Caco-2 (cell line): ENCODE data around the gene TRUB1. TPM values are rescaled to one million over a fixed set of nuclear protein-coding genes. Genes with fewer than 3 reads are reported as not detected.

ENCODE experiments used
- BruUV-seq: library from RNA; stranded (reverse); fragments of 400-500 nt; replicated peaks from 2 replicates; lab custom pipeline; 2021; lab: Mats Ljungman, UMichigan
- CTCF ChIA-PET: fragments of 300-600 bp; sonication (Branson Sonifier 250); formaldehyde crosslinking; loops from one replicate; lab custom pipeline; 2022; ENCODE audit warnings: antibody characterized with exemption; lab: Charles Lee
- POLR2A ChIA-PET: fragments of 300-600 bp; sonication (Branson Sonifier 250); formaldehyde crosslinking; loops from one replicate; lab custom pipeline; 2022; ENCODE audit warnings: antibody characterized with exemption; lab: Charles Lee
- DNase-seq, 2 experiments: peaks; one replicate each; pipeline versions ENCODE4 v3.0.0 to v3.0.0-alpha.2; 2020 to 2022
- H3K27me3 ChIP-seq: replicated peaks from 2 replicates; pipeline ENCODE4 v1.6.0; 2011; ENCODE audit warnings: low read length; ENCODE audit not compliant: control insufficient read depth, insufficient read depth
- H3K36me3 ChIP-seq: 2 replicates; pipeline ENCODE4 v1.5.1; 2011; ENCODE audit warnings: low read length; ENCODE audit not compliant: control insufficient read depth, insufficient read depth
- H3K4me1 ChIP-seq: fragments of 250-450 bp; sonication (Bioruptor Pico); 2 replicates; pipeline ENCODE4 v1.5.1; 2020; ENCODE audit warnings: mild to moderate bottlenecking
- H3K4me3 ChIP-seq: 2 replicates; pipeline ENCODE4 v1.5.1; 2011; ENCODE audit warnings: low read depth, mild to moderate bottlenecking, control low read depth, low read length
- H3K9me3 ChIP-seq: fragments of 250-450 bp; sonication (Bioruptor Pico); 2 replicates; pipeline ENCODE4 v1.5.1; 2020; ENCODE audit warnings: mild to moderate bottlenecking, moderate library complexity
- H3K27ac Mint-ChIP-seq: one replicate; pipeline ENCODE4 v1.8.0; 2022; ENCODE audit warnings: mixed read lengths; ENCODE audit not compliant: unreplicated experiment
- H3K27me3 Mint-ChIP-seq: one replicate; pipeline ENCODE4 v1.8.0; 2022; ENCODE audit warnings: mixed read lengths; ENCODE audit not compliant: insufficient read depth, unreplicated experiment
- H3K36me3 Mint-ChIP-seq: one replicate; pipeline ENCODE4 v1.8.0; 2022; ENCODE audit warnings: mild to moderate bottlenecking, mixed read lengths; ENCODE audit not compliant: insufficient read depth, unreplicated experiment
- H3K4me1 Mint-ChIP-seq: one replicate; pipeline ENCODE4 v1.8.0; 2022; ENCODE audit warnings: low read depth, mixed read lengths; ENCODE audit not compliant: unreplicated experiment
- H3K4me3 Mint-ChIP-seq: one replicate; pipeline ENCODE4 v1.8.0; 2022; ENCODE audit warnings: mild to moderate bottlenecking, moderate library complexity, mixed read lengths; ENCODE audit not compliant: unreplicated experiment
- H3K9me3 Mint-ChIP-seq: one replicate; pipeline ENCODE4 v1.8.0; 2022; ENCODE audit warnings: mixed read lengths; ENCODE audit not compliant: unreplicated experiment
- intact Hi-C: fragments of 100-400 bp; cut with micrococcal nuclease; formaldehyde crosslinking; loops from one replicate; pipeline ENCODE4 v1.10.0; 2022; ENCODE audit not compliant: unreplicated experiment
- total RNA-seq: library from RNA; stranded (reverse); gene quantifications from 2 replicates; pipeline ENCODE4 v1.2.3, GENCODE V29; 2022
- TF ChIP-seq, protein P1 (sequence below), 2 experiments: fragments of 200-600 bp in 1 of 2; IDR thresholded peaks; 1 replicate in 1 of 2; 2 replicates in 1 of 2; pipeline versions ENCODE4 v1.5.1 to v1.8.0; 2011 to 2022; ENCODE audit warnings: antibody characterized with exemption in 1 of 2, control low read depth in 1 of 2, inconsistent platforms in 1 of 2, low read depth in 1 of 2, low read length in 1 of 2, mild to moderate bottlenecking in 1 of 2, moderate library complexity in 1 of 2; ENCODE audit not compliant: insufficient read depth in 1 of 2, severe bottlenecking in 1 of 2, unreplicated experiment in 1 of 2

The TRUB1 gene
- total RNA-seq, 1 experiment from 2014 or later, result 22.0 TPM

DNA sequence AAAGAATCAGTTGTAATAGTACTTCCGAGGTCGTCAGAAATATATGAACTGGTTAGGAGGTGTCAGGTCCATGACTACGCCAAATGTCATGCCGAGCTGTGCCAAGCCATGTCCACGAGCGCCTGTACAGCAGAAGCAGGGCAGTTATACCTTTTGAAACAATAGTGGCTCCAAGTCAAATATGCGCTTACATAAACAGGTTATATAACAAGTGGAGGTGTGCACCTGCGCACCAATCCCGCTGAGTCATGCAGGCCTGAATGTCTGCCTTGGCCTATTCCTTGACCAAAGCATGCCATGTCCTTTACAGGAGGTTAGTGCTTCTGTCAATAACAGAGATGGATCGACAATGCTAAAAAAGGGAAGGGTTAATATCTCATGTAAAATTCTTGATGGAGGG is 21.3 kb upstream of the TRUB1 start:
- intact Hi-C loops, result no loop called here
- H3K9me3 ChIP-seq, result no peaks in the 10 kb centered on the region
- BruUV-seq, result no TSS peak
- ChIA-PET POLR2A (no interaction called here), CTCF (no interaction called here)
- peaks cover 13% of the 10 kb centered on the region for H3K4me1 Mint-ChIP-seq
- no peaks in the 10 kb centered on the region for H3K27me3 ChIP-seq
- no peak overlapping the region for H3K27ac Mint-ChIP-seq
- TF ChIP-seq, protein P1, sequence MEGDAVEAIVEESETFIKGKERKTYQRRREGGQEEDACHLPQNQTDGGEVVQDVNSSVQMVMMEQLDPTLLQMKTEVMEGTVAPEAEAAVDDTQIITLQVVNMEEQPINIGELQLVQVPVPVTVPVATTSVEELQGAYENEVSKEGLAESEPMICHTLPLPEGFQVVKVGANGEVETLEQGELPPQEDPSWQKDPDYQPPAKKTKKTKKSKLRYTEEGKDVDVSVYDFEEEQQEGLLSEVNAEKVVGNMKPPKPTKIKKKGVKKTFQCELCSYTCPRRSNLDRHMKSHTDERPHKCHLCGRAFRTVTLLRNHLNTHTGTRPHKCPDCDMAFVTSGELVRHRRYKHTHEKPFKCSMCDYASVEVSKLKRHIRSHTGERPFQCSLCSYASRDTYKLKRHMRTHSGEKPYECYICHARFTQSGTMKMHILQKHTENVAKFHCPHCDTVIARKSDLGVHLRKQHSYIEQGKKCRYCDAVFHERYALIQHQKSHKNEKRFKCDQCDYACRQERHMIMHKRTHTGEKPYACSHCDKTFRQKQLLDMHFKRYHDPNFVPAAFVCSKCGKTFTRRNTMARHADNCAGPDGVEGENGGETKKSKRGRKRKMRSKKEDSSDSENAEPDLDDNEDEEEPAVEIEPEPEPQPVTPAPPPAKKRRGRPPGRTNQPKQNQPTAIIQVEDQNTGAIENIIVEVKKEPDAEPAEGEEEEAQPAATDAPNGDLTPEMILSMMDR (IDR thresholded peaks at IDR 0.05; ENCODE audit: insufficient read depth in 1 of 2, low read depth in 1 of 2, low read length in 1 of 2, severe bottlenecking in 1 of 2, unreplicated experiment in 1 of 2), result no peak
- no peaks in the 10 kb centered on the region for H3K27me3 Mint-ChIP-seq
- DNase-seq, result no peak
- H3K4me1 ChIP-seq, result no peaks in the 10 kb centered on the region
- H3K36me3 ChIP-seq, result no peaks in the 10 kb centered on the region
- no peaks in the 10 kb centered on the region for H3K36me3 Mint-ChIP-seq
- H3K9me3 Mint-ChIP-seq, result no peaks in the 10 kb centered on the region
- no peak overlapping the region for H3K4me3 Mint-ChIP-seq
- no peak overlapping the region for H3K4me3 ChIP-seq

DNA sequence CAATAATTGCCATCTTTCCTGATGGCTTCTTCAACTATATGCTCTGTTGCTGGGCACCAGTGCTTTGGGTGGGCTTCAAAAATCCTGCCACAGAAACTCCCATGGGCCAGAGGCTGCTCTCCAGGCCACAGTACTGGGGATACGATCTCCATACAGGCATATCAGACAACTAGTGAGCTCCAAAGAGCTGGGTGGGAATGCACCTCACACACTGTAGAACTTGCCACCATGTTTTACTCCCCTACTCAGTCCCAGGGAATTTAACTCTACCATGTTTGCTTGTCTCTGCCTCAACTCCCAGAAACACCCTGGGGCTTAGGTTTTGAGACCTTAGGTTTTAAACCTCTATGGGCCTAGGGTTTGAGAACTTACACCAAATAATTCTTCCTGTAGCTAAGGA is 20.5 kb upstream of the TRUB1 start:
- BruUV-seq, result no TSS peak
- CTCF ChIA-PET, result no interaction called here
- no peaks in the 10 kb centered on the region for H3K27me3 ChIP-seq
- no peaks in the 10 kb centered on the region for H3K4me1 ChIP-seq
- Mint-ChIP-seq H3K27ac (no peak overlapping the region), H3K4me3 (no peak overlapping the region), H3K4me1 (peaks cover 7% of the 10 kb centered on the region), H3K9me3 (no peaks in the 10 kb centered on the region), H3K27me3 (no peaks in the 10 kb centered on the region), H3K36me3 (no peaks in the 10 kb centered on the region)
- no peak overlapping the region for H3K4me3 ChIP-seq
- POLR2A ChIA-PET, result no interaction called here
- TF ChIP-seq, protein P1 (IDR thresholded peaks at IDR 0.05; ENCODE audit: insufficient read depth in 1 of 2, low read depth in 1 of 2, low read length in 1 of 2, severe bottlenecking in 1 of 2, unreplicated experiment in 1 of 2), result no peak
- intact Hi-C loops, result no loop called here
- no peaks in the 10 kb centered on the region for H3K9me3 ChIP-seq
- DNase-seq, result no peak
- H3K36me3 ChIP-seq, result no peaks in the 10 kb centered on the region

DNA sequence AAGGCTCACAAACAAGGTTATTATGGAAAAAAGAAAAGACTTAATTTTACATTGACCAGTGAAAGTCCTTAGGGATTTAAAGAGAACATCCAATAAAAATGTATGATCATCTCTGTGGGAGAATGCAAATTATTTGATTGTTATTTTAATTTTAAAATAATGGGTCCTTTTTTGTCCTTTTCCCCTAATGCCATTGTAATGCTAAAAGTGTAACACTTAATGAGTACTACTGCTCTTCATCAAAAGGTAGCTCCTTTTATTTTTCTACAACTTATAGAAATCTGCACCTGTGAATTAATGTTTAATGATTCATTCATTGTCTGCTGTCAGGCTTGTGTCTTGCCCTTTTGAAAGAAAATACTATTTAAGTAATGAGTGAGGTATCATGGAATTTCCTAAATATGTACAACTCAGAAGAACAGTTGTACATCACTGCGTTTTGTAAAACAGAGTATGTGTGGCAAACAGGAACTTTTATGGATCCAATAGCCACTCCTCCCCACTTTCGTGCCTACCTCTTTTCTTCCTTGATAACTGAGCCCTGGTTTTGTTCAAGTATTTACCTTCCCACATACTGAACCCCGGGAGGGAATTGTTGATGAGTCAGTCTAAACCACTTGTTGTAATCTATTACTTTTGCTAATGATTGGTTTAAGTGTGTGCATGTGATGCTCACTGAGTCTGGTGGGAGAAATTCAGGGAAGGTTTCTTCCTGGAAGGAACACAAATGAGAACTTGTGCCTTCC is 19.9 kb upstream of the TRUB1 start:
- Mint-ChIP-seq H3K9me3 (no peaks in the 10 kb centered on the region), H3K27ac (no peak overlapping the region), H3K4me3 (no peak overlapping the region), H3K4me1 (peaks cover 7% of the 10 kb centered on the region), H3K27me3 (no peaks in the 10 kb centered on the region), H3K36me3 (no peaks in the 10 kb centered on the region)
- Histone ChIP-seq H3K36me3 (no peaks in the 10 kb centered on the region), H3K4me1 (no peaks in the 10 kb centered on the region), H3K27me3 (no peaks in the 10 kb centered on the region), H3K9me3 (no peaks in the 10 kb centered on the region), H3K4me3 (no peak overlapping the region)
- POLR2A ChIA-PET, result no interaction called here
- no TSS peak for BruUV-seq
- no peak for DNase-seq
- TF ChIP-seq, protein P1 (IDR thresholded peaks at IDR 0.05; ENCODE audit: insufficient read depth in 1 of 2, low read depth in 1 of 2, low read length in 1 of 2, severe bottlenecking in 1 of 2, unreplicated experiment in 1 of 2), result no peak
- CTCF ChIA-PET, result no interaction called here
- intact Hi-C loops, result no loop called here
